CD4-positive, alpha-beta T cell (primary cell): Measurements from ENCODE around the gene MT1E. TPM values are rescaled to one million over a fixed set of nuclear protein-coding genes. Genes with fewer than 3 reads are reported as not detected.

Experiments
- ATAC-seq: fragments of 200-7000 bp; cut with Tn5 transposase; one replicate; pipeline ENCODE4 v1.10.0; 2022; ENCODE audit warnings: mild to moderate bottlenecking; ENCODE audit not compliant: poor library complexity
- CTCF ChIA-PET: fragments of 350-600 bp; sonication (Branson Sonifier 250); formaldehyde crosslinking; loops from one replicate; lab custom pipeline; 2021; ENCODE audit warnings: antibody characterized with exemption, inconsistent platforms; lab: Charles Lee
- POLR2A ChIA-PET: fragments of 350-600 bp; sonication (Branson Sonifier 250); formaldehyde crosslinking; loops from one replicate; lab custom pipeline; 2021; ENCODE audit warnings: antibody characterized with exemption, inconsistent platforms; lab: Charles Lee
- DNase-seq, 14 experiments: peaks; one replicate each; pipeline ENCODE4 v3.0.0-alpha.2; 2013 to 2020; ENCODE audit warnings: mixed read lengths in 2 of 14
- H3K27ac ChIP-seq, 2 donors: one replicate each; pipeline versions ENCODE4 v1.5.1 to v1.7.0; 2013; ENCODE audit warnings: low read length in 2 of 2, low read depth in 1 of 2, mild to moderate bottlenecking in 1 of 2
- H3K27me3 ChIP-seq, 2 experiments: 1 replicate in 1 of 2; 2 replicates in 1 of 2; pipeline versions ENCODE4 v1.6.1 to v1.7.0; 2013; ENCODE audit warnings: low read length in 2 of 2, control low read depth in 1 of 2, mild to moderate bottlenecking in 1 of 2, moderate library complexity in 1 of 2; ENCODE audit not compliant: insufficient read depth in 2 of 2, control insufficient read depth in 1 of 2
- H3K36me3 ChIP-seq: one replicate; pipeline ENCODE4 v1.6.1; 2013; ENCODE audit warnings: low read length, control low read depth; ENCODE audit not compliant: insufficient read depth
- H3K4me1 ChIP-seq: one replicate; pipeline ENCODE4 v1.6.1; 2013; ENCODE audit warnings: low read length, control low read depth; ENCODE audit not compliant: insufficient read depth
- H3K4me3 ChIP-seq: one replicate; pipeline ENCODE4 v1.5.1; 2013; ENCODE audit warnings: mild to moderate bottlenecking, low read length, moderate library complexity
- H3K9me3 ChIP-seq, 2 experiments: 1 replicate in 1 of 2; 2 replicates in 1 of 2; pipeline versions ENCODE4 v1.6.1 to v1.7.0; 2013; ENCODE audit warnings: low read length in 2 of 2, mild to moderate bottlenecking in 2 of 2, control low read depth in 1 of 2, moderate library complexity in 1 of 2; ENCODE audit not compliant: control insufficient read depth in 1 of 2, insufficient read depth in 1 of 2
- H3K27ac Mint-ChIP-seq: one replicate; pipeline ENCODE4 v1.8.0; 2020; ENCODE audit warnings: mixed read lengths
- H3K27me3 Mint-ChIP-seq: one replicate; pipeline ENCODE4 v1.8.0; 2021; ENCODE audit warnings: mixed read lengths
- H3K36me3 Mint-ChIP-seq: one replicate; pipeline ENCODE4 v1.8.0; 2021; ENCODE audit warnings: low read depth, mixed read lengths
- H3K4me1 Mint-ChIP-seq: one replicate; pipeline ENCODE4 v1.8.0; 2021; ENCODE audit warnings: low read depth, mixed read lengths
- H3K4me3 Mint-ChIP-seq: one replicate; pipeline ENCODE4 v1.8.0; 2020; ENCODE audit warnings: mild to moderate bottlenecking, mixed read lengths
- H3K9me3 Mint-ChIP-seq: one replicate; pipeline ENCODE4 v1.8.0; 2020; ENCODE audit warnings: mixed read lengths
- intact Hi-C, 2 experiments: fragments of 100-400 bp; cut with DNase I in 1 of 2; cut with micrococcal nuclease in 1 of 2; formaldehyde crosslinking; loops; one replicate each; pipeline versions ENCODE4 v1.15.1 to v1.9.0; 2023 to 2025; cut with DNase I, micrococcal nuclease
- polyA plus RNA-seq, 2 donors: library from polyadenylated mRNA; unstranded; fragments of 120-200 nt; gene quantifications; one replicate each; pipeline ENCODE4 v1.2.1, GENCODE V29; 2013
- total RNA-seq, 174 experiments: library from RNA in 2 of 174; stranded (reverse) in 2 of 174; gene quantifications; one replicate each; pipeline ENCODE4 v1.2.3 and lab custom pipeline; 2021 to 2026
- TF ChIP-seq, protein P1 (sequence below): fragments of 200-600 bp; IDR thresholded peaks from one replicate; pipeline ENCODE4 v1.8.0; 2022; ENCODE audit warnings: antibody characterized with exemption, mild to moderate bottlenecking

Gene MT1E
- 1 to 10 TPM; 2.5 to 2.9 TPM for total RNA-seq
- 16.9 TPM for polyA plus RNA-seq (2013, experiment 1 of 2)
- polyA plus RNA-seq (2013, experiment 2 of 2) = 9.6 TPM
- total RNA-seq (lab: John Stamatoyannopoulos, UW) = 0.07 to 21.0 (median 1.7) reads per million in 172 experiments

DNA sequence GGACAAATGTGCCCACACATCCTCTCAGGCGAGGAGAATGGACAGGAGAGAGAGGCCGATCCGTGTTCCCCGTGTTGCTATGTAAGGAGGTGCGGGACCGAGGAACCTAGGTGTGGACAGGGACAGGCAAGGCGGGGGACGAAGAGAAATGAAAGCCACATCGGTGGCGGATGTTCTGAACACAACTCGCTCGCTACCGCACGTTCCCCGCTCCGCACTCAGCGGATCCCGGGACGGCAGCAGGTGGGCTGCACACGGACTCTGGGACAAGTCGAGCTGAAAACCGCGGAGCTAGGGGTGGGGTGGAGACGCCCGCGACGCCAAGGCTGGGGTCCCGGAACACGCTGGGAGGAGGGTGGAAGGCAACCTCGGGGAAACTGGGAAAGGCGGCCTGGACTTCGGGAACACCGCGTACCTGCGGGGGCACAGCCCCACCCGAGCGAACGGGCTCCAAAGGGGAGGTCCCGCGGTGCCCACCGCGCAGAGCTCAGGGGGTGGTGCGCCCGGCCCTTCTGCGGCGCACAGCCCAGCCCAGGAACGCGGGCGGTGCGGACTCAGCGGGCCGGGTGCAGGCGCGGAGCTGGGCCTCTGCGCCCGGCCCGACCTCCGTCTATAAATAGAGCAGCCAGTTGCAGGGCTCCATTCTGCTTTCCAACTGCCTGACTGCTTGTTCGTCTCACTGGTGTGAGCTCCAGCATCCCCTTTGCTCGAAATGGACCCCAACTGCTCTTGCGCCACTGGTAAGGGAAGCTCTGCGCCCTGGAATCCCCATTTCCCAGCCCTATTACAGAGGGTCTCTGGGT lies at the start of gene MT1E:
MT1E (plus strand) TSS at position 642 of the 803 bp plus-strand sequence; CDS start at position 713, 71 bp downstream.
- ChIA-PET CTCF (interaction anchor here (1.2 kb wide), 1 partner anchor 18 kb away, joined by 3 read pairs; no protein-coding TSS in a partner anchor), POLR2A (interaction anchor here (0.6 to 1.9 kb wide), 6 partner anchors 11 to 18 kb away, joined by 3 to 9 read pairs (median 4); partner anchors contain the start of gene MT2A)
- Histone ChIP-seq H3K9me3 (no peaks in the 10 kb centered on the region), H3K27me3 (peaks cover 0 to 10% of the 10 kb centered on the region in 2 experiments), H3K36me3 (no peaks in the 10 kb centered on the region), H3K4me3 (peak within 1 kb of the TSS; percentile 73), H3K27ac (no peak within 1 kb of the TSS), H3K4me1 (peaks cover 20% of the 10 kb centered on the region)
- DNase-seq (peak in 11 of 14 experiments; percentile 11 to 80 (median 38)), ATAC-seq (peak; percentile 86)
- Mint-ChIP-seq H3K4me3 (peak within 1 kb of the TSS; percentile 89), H3K27me3 (peaks cover 42% of the 10 kb centered on the region), H3K4me1 (peaks cover 11% of the 10 kb centered on the region), H3K9me3 (no peaks in the 10 kb centered on the region), H3K27ac (no peak within 1 kb of the TSS), H3K36me3 (no peaks in the 10 kb centered on the region)
- TF ChIP-seq, protein P1, sequence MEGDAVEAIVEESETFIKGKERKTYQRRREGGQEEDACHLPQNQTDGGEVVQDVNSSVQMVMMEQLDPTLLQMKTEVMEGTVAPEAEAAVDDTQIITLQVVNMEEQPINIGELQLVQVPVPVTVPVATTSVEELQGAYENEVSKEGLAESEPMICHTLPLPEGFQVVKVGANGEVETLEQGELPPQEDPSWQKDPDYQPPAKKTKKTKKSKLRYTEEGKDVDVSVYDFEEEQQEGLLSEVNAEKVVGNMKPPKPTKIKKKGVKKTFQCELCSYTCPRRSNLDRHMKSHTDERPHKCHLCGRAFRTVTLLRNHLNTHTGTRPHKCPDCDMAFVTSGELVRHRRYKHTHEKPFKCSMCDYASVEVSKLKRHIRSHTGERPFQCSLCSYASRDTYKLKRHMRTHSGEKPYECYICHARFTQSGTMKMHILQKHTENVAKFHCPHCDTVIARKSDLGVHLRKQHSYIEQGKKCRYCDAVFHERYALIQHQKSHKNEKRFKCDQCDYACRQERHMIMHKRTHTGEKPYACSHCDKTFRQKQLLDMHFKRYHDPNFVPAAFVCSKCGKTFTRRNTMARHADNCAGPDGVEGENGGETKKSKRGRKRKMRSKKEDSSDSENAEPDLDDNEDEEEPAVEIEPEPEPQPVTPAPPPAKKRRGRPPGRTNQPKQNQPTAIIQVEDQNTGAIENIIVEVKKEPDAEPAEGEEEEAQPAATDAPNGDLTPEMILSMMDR = no peak
- intact Hi-C loops = loop anchor here in 1 of 2 experiments (2.0 kb wide), 1 partner anchor 17 kb away; the partner anchor contains the start of gene MT2A

DNA sequence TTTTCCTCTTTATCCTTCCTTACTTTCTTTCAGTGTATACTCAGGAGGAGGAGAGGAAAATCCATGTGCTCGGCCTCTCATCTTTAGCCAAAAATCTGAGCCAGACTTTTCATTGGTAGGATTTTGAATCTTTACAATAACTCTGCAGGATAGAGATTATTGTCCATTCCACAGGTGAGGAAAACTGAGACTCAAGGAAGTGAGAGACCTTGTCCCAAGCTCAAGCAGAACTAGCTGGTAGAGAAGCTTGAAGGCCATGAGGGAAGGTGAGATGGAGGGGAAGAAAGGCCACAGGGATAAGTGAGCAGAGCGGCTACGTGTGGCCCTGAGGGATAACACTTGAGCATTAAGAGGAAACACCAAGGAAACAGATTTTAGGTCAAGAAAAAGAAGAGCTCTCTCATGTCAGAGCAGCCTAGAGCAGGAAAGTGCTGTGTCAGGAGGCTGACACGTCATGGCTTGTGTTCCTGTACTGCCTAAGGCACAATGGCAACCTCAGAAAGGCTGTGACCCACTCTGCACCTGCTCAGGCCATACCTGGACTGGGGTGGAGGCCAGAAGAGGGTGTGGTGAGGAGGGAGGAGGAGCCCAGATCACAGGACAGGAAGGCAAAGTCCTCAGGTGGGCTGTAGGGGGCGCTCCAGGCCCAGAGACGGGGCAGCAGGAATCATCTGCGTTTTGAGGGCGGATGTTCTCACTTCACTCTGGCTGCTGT lies 48.8 kb upstream of the MT1E start:
- ATAC-seq (peak; percentile 100), DNase-seq (peak; percentile 76 to 94 (median 86))
- TF ChIP-seq, protein P1 = peak; percentile 87
- peaks cover 8% of the 10 kb centered on the region for H3K4me1 ChIP-seq
- Mint-ChIP-seq H3K27me3 (no peaks in the 10 kb centered on the region), H3K9me3 (peaks cover 2% of the 10 kb centered on the region), H3K27ac (no peak overlapping the region), H3K4me3 (no peak overlapping the region), H3K4me1 (peaks cover 9% of the 10 kb centered on the region), H3K36me3 (no peaks in the 10 kb centered on the region)
- no peak overlapping the region for H3K27ac ChIP-seq
- H3K36me3 ChIP-seq = no peaks in the 10 kb centered on the region
- no peaks in the 10 kb centered on the region for H3K27me3 ChIP-seq
- ChIA-PET POLR2A (interaction anchor here (1.1 to 2.7 kb wide), 3 partner anchors 81 to 125 kb away, joined by 3 to 17 read pairs (median 4); no protein-coding TSS in a partner anchor), CTCF (interaction anchor here (0.7 to 4.1 kb wide), 4 partner anchors 66 to 745 kb away, joined by 3 to 44 read pairs (median 8); partner anchors contain the start of gene MT1X)
- intact Hi-C loops = loop anchor here (1.0 to 10.0 kb wide), 6 partner anchors 60 to 632 kb away; partner anchors contain the start of gene MT1X (in 1 of the 2)
- no peak overlapping the region for H3K4me3 ChIP-seq
- H3K9me3 ChIP-seq = peaks cover 0 to 6% of the 10 kb centered on the region in 2 experiments

DNA sequence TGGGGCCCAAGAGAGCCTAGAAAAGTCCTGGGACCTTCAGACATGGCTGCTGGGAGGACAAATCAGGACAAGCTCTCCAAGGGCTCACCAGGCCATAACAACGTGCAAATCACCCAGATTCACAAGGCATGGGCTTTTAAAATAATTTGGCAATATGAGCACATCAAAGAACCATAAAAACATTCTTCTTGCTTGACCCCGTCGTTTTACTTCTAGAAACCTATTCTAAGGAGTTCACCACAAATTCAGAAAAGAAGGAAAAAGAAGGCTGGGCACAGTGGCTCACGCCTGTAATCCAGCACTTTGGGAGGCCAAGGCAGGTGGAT lies 48.3 kb upstream of the MT1E start:
- POLR2A ChIA-PET = interaction anchor here (1.1 to 2.7 kb wide), 3 partner anchors 80 to 125 kb away, joined by 3 to 17 read pairs (median 4); no protein-coding TSS in a partner anchor
- peaks cover 2% of the 10 kb centered on the region for H3K9me3 Mint-ChIP-seq
- H3K9me3 ChIP-seq = peaks cover 0 to 6% of the 10 kb centered on the region in 2 experiments
- TF ChIP-seq, protein P1 = peak; percentile 25
- H3K36me3 ChIP-seq = no peaks in the 10 kb centered on the region
- no peak overlapping the region for H3K4me3 ChIP-seq
- H3K27ac Mint-ChIP-seq = no peak overlapping the region
- H3K4me1 Mint-ChIP-seq = peaks cover 9% of the 10 kb centered on the region
- H3K4me1 ChIP-seq = peaks cover 8% of the 10 kb centered on the region
- H3K27ac ChIP-seq = no peak overlapping the region
- H3K27me3 ChIP-seq = no peaks in the 10 kb centered on the region
- intact Hi-C loops = loop anchor here (1.0 to 10.0 kb wide), 6 partner anchors 60 to 632 kb away; partner anchors contain the start of gene MT1X (in 1 of the 2)
- CTCF ChIA-PET = interaction anchor here (0.6 to 4.1 kb wide), 4 partner anchors 66 to 129 kb away, joined by 5 to 44 read pairs (median 8); partner anchors contain the start of gene MT1X
- no peaks in the 10 kb centered on the region for H3K36me3 Mint-ChIP-seq
- no peak overlapping the region for H3K4me3 Mint-ChIP-seq
- ATAC-seq (no peak), DNase-seq (no peak)
- H3K27me3 Mint-ChIP-seq = peaks cover under 1% of the 10 kb centered on the region
